ENCODE results near the gene PLD1. TPM values are rescaled to one million over a fixed set of nuclear protein-coding genes. Genes with fewer than 3 reads are reported as not detected.
"Not testable (repeated sequence)": the region's sequence is repeated elsewhere in the genome, so short reads cannot be mapped to it uniquely, and the experiment has no call there.

PLD1 gene, protein sequence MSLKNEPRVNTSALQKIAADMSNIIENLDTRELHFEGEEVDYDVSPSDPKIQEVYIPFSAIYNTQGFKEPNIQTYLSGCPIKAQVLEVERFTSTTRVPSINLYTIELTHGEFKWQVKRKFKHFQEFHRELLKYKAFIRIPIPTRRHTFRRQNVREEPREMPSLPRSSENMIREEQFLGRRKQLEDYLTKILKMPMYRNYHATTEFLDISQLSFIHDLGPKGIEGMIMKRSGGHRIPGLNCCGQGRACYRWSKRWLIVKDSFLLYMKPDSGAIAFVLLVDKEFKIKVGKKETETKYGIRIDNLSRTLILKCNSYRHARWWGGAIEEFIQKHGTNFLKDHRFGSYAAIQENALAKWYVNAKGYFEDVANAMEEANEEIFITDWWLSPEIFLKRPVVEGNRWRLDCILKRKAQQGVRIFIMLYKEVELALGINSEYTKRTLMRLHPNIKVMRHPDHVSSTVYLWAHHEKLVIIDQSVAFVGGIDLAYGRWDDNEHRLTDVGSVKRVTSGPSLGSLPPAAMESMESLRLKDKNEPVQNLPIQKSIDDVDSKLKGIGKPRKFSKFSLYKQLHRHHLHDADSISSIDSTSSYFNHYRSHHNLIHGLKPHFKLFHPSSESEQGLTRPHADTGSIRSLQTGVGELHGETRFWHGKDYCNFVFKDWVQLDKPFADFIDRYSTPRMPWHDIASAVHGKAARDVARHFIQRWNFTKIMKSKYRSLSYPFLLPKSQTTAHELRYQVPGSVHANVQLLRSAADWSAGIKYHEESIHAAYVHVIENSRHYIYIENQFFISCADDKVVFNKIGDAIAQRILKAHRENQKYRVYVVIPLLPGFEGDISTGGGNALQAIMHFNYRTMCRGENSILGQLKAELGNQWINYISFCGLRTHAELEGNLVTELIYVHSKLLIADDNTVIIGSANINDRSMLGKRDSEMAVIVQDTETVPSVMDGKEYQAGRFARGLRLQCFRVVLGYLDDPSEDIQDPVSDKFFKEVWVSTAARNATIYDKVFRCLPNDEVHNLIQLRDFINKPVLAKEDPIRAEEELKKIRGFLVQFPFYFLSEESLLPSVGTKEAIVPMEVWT
- polyA plus RNA-seq (2013, experiment 1 of 2; ENCODE audit: insufficient read length): 4.7 TPM
- polyA plus RNA-seq (2013, experiment 2 of 2; ENCODE audit: insufficient read length): 7.1 TPM

DNA sequence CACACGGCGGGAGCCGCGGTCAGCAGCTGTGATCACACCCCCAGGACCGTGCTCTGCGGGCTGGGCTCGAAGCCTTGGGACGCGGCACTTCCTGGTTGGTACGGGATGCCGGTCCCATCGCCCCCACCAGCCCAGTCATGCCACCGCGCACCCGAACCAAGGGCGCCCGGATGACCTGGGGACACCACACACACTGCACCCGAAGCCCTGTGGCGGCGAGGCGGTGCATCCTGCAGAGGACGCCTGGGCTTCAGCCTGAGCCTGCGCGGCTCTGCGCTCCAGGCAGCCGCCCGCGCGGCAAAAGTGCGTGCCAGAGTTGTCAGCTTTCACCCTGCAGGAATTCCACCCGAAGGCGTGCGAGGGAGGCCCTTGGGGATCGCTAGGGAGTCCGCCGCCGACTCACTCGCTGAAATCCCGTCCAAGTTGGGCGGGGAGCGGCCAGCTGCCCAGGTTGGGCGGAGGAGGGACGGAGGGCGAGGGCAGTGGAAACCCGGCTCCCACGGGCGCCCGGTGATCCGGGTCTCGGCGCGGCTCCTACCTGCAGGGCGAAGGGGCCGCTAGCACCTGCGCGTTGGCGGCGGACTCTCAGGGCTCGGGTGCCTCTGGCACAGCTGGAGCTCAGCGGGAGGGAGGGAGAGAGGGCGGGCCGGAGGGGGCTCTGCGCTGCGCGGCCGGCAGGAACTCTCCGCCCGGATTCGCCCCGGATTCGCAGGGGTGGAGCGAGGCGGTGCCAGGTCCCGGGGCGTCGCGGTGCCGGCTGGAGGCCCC, at the start of gene PLD1:
TSS of gene PLD1 (minus strand) at position 623 of the 768 bp plus-strand sequence. CDS start 72,432 bp downstream, outside the sequence.
- peak; percentile 96 for DNase-seq

DNA sequence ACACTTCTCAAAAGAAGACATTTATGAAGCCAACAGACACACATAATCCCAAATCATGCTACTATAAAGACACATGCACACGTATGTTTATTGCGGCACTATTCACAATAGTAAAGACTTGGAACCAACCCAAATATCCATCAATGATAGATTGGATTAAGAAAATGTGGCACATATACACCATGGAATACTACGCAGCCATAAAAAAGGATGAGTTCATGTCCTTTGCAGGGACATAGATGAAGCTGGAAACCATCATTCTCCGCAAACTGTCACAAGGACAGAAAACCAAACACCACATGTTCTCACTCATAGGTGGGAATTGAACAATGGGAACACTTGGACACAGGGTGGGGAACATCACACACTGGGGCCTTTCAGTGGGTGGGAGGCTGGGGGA, 48.5 kb upstream of the PLD1 start:
- not testable (repeated sequence) for DNase-seq

DNA sequence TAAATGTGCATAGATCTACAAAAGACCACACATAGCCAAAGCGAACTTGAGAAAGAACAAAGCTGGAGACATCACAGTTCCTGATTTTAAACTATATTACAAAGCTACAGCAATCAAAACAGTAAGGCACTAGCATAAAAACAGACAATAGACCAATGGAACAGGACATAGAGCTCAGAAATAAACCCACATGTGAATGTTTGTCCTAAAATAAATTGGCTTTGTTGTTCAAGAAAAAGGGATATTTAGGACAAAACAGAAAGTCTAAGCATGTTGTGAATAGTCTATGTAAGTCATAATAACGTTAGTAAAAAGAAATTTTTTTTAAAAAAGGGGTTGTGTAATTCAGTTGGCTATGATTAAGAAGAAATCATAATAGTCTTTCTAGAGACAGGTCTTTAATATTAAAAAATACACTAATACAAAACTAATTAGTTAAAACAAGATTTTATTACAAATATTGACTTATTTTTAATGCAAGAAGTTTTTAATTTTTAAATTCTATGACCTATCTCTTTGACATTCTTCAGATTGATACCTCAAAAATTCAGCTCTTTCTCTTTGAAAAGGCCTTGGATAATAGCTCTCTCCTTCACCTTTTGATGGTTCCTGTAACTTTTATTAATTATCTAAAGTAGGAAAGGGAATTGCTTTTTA, 44.5 kb upstream of the PLD1 start:
- no peak for DNase-seq

DNA sequence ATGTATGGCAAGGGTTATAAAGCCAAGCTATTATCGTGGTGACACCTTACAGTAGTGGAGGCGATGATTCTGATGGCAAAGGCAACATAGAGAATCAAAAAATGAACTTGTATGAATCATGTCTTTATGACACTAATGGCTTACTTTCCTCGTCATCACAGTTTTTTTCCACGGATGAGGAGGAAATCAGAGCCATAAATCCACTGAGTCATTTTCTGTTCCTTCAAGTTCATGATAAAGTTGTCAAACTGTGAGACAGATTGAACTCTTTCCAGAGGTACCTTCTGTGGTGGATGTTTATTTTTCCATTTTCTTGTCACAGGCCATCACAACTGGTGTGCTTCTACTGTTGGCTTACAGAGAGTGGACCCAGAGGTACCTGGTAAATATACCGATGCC, 41.4 kb upstream of the PLD1 start:
- peak; percentile 64 for DNase-seq

DNA sequence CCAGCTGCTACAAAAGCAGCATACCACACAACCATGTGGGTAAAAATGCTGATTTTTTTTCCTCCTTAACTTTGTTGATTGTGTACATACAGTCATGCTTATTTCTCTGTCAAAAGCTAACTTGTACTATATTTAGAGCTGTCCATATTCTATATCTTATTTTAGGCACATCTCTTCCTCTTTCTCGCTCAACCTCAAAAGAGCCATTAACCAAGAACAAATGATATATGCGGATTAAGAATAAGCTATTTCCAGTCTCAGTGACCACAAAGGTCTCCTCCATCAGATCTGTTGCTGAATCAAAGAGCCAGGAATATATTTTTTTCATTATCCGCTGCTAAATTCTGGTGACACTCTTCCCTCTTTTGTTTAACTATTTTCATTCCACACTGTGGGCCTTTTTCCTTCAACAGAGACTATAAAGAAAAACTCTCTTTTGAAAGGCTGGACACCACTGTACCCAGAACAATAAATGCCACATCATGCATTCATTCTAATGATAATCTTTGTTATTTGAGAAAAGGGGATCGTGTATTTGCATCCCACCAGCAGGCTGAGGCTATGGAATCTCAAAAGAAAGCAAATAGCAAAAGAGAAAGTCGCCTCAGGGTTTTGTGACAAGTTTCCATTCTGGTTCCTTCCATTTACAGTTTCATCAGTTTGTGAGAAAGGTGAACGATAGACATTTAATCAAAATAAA, 40.8 kb upstream of the PLD1 start:
- DNase-seq: no peak

DNA sequence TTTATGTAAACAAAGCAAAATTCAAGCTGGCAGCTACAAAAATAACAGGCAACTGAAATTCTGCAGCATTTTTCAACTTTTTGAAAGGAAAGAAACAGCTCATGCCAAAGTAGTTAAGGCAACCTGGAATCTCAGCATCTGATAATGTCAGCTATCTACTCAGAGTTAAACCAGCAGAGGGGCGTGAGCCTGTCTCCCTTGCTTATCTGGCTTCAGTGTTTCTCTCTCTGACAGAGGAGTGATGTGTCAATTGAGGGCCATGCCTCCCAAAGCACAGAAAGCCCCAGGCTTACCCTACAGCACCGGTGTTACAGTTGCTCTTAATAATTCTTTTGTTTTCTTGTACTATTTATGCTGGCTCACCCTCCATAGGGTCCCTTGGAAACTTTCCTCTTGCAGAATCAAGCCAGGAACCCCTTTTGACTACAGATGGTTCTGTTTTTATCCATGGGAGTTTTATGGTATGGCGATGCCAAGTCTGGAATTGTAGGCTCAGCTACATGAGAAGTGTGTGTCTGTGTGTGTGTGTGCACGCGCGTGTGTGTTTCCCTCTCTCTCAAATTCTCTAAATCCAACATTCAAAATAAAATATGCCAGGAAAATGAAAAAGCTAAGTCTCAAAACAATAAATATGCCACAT, 40.2 kb upstream of the PLD1 start:
- no peak for DNase-seq

DNA sequence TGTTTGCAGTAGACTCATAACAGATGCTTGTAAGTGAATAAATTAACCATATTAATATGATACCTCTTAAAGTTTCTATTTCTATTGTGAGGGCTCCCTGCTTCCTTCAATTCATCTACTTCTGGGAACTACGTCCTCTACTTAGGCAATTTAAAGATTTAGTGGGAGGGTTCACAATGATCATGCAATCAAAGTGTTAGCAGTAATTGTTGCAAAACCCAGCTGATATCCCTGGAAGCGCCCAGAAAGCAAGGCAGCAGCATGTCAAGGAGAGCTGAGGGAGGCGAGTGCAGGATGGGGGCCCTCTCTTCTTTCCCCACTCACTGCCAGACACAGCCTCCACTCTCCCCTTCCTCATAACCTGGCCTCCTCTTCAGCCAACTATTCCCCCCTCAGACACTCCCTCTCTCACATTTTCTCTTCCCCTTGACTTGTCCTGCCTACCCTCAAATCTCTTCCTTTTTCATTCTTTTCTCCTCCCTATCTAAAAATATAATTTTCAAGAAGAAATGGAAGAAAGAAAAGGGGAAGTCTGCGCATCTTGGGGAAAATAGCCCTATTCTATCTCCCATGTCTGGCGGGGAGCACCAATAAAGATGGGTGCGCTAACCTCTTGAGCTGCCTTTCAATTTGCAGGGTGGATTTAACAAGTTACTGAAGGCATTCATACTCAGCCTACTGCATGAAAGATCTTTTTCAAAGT, 39.5 kb upstream of the PLD1 start:
- no peak for DNase-seq

DNA sequence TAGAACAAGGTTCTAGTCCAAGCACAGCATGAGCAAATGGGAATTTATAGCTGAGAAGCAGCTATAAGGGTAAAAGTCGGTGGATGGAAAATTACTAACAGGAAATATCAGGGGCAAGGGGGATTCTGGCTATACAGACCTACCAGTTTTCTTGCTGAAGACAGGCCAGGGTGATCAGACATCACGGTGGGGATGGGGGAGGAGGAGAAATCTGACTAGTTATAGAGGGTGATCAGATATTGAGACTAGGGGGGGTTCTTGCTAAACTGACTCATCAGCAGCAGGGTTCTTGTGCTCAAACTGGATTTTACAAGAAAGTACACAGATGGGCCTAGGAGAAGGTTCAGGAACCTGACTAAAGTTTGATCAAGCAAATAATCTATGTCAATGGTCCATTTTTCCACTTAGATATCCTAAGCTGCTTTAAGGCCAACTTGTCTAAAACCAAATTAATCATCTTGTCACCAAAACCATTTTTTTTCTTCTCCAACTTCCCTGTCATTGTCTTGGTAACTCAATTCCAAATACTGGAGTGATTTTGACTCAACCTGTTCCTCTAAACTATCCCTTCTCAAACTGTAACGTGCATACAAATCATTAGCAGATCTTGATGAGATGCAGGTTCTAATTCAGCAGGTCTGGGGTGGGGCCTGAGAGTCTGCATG, 37.4 kb upstream of the PLD1 start:
- no peak for DNase-seq

DNA sequence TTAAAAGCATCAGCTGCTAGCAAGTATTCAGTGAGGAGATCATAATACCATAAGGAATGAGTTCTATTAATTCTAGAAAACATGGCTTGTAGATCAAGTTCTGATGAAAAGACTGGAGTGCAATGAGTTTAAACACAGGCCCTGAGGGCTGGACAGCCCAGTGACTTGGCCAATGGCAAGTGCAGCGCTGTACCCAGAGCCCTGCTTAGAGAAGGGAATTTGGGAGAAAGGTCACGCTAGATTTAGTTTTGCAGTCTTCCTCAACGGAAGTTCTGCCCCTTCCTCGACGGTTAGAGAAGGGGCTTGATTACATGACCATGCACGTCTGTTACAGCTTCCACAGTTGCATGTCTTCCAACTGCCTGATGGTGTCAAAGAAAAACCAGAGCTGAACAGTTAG, 36.9 kb upstream of the PLD1 start:
- no peak for DNase-seq

DNA sequence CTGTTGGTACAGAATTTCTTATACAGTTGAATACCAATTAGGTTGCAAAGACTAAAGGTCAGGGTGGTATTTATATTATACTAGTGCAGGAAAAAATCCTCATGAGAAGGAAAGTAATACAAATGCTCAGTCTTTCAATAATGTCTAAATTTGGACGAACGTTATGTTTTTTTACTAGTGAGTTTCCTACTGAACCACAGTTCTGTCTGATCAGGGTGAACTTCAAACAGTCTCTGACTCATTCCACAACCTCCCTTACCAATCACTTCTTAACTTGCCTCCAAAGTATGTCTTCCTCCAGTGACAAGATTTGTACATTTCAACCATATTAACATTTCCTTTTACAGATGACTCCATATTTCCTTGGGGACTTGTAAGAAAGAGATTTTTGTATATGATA, 36.3 kb upstream of the PLD1 start:
- DNase-seq: peak; percentile 75

DNA sequence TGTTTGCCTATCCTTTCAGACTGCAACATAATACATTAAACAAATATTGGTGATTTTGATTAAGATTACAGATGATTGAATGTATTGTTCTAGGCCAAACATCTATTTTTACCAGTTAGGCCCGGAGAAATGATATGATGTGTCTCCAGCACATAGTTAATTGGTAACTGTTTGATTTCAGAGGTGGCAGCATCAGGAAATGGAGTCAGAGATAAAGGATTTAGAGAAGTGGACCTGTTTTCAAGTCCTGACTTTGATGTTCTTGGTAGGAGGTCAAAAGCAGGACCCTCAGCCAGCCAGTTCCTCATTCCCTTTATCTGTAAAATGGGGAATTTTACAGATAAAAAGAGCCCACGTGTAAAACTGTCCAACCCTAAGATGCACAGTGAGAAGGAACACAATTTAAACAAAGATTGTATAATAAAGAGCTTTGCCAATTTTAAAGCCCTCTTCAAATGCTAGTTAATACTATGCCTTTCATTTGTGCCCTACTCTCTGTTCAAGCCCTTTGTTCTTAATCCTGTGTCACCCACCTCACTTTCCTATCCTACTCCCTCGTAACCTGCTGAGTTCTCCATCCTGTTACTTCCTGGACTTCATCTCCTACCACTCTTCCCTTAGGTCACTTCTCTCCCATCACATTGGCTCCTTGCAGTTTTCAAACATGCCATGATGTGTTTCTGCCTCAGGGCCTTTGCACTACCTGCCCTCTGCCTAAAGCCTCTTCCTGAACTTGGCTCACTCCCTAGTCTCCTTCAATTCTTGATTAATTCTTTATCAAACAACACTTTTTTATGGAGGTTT, 35.4 kb upstream of the PLD1 start:
- no peak for DNase-seq

DNA sequence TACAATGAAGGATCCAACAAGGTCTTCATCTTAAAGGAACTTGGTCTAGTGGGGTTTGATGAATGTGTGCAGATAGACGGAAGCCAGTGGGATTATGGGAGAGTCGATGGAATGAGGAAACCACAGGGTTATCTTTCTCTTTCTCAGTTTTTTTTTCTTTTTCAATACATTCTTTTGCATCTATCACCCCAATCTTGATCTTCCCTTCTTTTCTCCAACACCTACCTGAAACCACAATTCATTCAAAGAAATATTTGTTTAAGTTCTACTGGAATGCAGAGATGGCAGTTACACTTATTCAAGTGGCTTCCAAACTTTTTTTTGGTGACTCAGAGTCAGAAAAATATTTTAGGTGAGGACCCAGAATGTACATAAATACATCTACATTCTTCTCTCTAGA, 34.6 kb upstream of the PLD1 start:
- no peak for DNase-seq

DNA sequence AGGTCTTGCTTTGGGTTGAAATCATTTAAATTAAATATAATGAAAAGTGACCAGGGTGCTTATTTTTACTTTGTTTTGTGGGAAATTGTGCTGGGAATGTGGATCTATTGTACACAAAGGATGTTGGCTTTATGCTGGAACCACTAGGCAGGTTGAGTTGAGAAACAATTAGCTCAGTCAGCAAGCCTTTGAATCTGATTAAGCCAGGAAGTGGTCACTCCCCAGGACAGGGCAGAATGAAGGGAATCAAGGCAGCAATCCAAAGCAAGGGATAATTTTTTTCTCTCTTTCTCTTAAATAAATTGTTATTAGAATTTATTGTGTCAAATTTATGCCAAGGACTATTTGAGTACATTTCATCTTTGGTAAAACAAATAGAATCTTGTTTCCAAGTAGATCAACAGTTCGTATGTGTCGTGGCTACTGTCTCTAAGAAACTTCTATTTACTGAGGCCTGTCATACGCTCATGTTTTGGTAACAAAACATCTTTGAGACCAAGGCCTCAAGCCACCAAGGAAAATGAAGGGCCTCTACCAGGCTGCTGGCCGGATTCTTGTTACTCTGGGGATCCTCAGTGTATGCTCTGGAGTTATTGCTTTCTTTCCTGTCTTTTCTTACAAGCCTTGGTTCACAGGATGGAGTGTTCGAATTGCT, 32.7 kb upstream of the PLD1 start, which contains the start of gene TMEM212:
TSS of gene TMEM212 (plus strand) at position 486 of the 655 bp plus-strand sequence. CDS start at position 521, 35 bp downstream.
- DNase-seq: no peak

DNA sequence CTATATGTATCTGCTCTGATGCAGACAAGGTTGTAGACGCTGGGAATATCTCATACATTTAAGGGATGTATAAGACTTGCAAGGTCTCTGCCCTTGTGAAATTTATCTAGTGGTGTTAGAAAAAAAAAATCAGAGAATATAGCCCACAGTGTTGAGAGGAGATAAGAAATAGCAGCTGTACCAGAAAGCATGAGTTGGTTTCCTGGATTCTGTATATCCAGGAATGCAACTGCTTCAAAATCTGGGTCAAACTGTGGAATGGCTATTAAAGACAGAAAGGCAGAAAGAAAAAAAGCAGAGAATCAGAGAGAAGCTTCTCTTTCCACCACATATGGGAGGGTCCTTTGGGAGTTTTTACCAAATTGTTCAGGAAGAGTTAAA, 31.3 kb upstream of the PLD1 start:
- peak; percentile 70 for DNase-seq

DNA sequence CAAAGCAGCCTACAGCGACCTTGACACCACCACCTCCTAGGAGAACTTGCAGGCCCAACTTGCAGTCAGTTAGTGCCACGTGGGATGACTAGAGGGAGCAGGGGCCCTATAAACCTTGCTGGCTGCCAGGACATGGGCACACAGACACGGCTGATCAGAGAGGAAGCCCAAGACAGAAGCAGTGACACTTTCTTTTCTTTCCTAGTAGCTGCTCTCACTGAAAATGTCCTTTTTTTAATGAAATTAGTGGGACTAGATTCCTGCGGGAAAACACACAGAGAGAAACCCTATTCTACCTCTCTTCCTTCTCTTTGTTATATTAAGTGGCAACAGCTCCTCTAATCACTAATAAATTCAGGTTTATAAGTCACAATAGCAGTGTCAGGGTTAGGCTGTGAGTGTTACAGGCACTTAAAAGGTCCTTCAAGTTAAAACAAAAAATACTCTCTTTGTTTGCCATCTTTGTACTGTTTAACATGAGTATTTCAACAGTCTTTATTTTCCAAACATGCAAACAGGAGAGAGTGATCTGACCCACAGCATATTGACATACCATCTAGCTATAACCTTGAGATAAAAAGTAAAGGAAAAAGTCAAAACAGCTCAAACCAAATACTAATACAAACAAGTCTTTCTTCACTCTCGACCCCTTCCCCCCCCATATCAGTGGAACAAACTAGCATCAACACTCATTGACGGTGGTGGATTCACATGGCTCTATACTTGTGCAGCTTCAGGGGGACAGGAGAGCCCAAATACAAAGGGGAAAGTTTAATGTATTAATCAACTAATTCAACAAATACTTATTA, 30.7 kb upstream of the PLD1 start:
- DNase-seq: no peak

DNA sequence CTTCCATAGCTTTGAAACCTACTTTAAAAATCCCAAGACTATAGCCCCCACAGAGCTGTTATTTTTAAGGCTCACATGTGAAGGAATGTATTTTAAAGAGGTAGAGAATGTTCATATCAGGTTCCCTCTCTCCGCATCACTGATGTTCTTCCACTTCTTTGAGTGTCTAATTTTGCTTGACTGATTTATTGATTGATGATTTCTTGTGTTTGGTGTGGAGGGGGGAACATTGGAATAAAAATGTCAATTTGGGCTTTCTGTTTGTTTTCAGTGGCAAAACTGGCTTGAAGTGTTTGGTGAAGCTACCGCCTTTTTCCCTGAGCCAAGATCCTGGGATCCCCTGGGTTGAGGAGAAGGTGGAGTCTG, 30.1 kb upstream of the PLD1 start:
- no peak for DNase-seq

DNA sequence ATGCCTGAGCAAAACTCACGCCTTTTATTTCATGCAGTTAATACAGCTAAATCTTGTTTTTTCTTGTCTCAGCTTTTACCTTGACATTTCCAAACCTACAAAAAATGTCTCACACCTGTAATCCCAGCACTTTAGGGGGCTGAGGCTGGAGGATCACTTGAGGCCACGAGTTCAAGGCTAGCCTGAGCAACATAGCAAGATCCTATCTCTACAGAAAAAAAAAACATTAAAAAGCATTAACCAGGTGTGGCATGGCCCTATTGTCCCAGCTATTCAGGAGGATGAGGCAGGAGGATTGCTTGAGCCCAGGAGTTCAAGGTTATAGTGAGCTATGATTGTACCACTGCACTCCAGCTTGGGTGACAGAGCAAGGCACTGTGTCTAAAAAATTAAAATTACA, 29.0 kb upstream of the PLD1 start:
- DNase-seq: no peak
